ENCODE measurements around the gene CCDC7.
"Not testable (repeated sequence)": the region's sequence is repeated elsewhere in the genome, so short reads cannot be mapped to it uniquely, and the experiment has no call there.

- not testable (repeated sequence) for TF ChIP-seq EZH2 (IDR thresholded peaks at IDR 0.05; ENCODE audit: insufficient read depth, poor library complexity, severe bottlenecking); EZH2phosphoT487 (IDR thresholded peaks at IDR 0.05; ENCODE audit: insufficient read depth, low read depth)
Measured at GRCh38 chr10:32397163-32397562, 48.8 kb upstream of the CCDC7 start.

All from GM23248 (cell line).